GM12801 (cell line): ENCODE data around the gene APOL1.

Source experiments
- CTCF ChIP-seq: IDR thresholded peaks from one replicate; pipeline ENCODE4 v1.5.1; 2011; ENCODE audit warnings: control low read depth; ENCODE audit not compliant: insufficient read length; ENCODE audit errors: extremely low read depth

APOL1 gene

GRCh38 chr22:36247955-36248354 is 5.0 kb upstream of the APOL1 start:
- no peak for TF ChIP-seq CTCF

GRCh38 chr22:36249160-36249559 is 3.8 kb upstream of the APOL1 start:
- TF ChIP-seq CTCF = no peak

DNA sequence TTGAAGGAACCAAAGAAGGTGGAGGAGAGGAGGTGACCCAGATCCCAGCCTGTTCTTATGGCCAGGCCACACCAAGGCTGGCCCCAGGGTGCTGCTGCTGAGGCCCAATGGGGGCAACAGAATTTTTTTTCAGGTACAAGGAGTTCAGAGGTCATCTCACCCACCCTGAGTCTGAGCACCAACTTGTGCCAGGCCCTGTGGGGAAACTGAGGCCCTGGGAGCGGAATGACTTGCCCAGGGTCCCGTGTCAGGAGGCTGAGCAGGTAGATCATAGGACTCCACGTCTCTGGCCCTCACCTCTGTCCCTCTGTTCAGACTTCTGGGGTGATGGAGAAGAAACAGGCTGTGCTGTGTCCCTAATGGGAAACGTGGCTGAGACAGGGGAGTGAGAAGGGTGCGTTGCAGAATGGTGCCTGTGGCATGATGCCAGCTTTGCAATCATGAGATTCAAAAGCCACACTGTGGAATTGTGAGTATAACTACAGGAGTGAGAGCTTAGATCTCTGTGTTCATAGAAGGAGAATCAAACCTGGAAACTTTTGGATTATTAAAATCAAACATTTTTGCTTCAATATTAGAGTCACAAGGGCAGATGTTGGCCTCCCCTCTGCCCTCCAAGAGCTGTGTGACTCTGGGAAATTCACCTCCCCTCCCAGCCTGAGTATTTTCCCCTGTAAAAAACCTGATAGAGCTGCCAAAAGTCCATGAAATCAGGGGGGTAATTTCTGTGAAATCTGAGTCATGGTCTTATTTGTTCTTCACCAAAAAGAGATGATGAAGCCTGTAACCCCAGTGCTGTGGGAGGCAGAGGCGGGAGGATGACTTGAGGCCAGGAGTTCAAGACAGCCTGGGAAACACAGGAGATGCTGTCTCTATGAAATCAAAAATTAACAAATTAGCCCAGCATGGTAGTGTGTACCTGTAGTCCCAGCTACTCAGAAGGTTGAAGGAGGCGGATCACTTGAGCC is 874 bp downstream of the APOL1 start:
- TF ChIP-seq CTCF = no peak

DNA sequence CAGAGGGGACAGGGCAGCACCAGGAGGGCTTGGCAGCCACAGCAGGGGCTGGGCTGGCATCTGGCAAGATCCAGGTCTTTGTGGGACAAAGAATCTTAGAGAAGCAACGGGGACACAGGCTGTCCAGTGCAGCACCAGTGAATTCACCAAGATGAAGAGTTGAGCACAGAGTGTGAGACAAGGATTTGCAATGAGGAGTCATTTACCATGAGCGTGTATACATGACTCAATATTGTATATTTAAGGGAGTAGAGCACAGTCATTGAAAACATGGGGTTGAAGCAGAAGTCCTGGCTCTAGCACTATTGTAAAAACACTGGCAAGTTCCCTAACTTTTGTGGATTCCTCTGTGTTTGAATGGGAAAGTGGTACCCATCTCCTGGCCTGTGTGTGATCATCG is 3.5 kb downstream of the APOL1 start:
- no peak for TF ChIP-seq CTCF

GRCh38 chr22:36257308-36257707 is 4.4 kb downstream of the APOL1 start:
- no peak for TF ChIP-seq CTCF

DNA sequence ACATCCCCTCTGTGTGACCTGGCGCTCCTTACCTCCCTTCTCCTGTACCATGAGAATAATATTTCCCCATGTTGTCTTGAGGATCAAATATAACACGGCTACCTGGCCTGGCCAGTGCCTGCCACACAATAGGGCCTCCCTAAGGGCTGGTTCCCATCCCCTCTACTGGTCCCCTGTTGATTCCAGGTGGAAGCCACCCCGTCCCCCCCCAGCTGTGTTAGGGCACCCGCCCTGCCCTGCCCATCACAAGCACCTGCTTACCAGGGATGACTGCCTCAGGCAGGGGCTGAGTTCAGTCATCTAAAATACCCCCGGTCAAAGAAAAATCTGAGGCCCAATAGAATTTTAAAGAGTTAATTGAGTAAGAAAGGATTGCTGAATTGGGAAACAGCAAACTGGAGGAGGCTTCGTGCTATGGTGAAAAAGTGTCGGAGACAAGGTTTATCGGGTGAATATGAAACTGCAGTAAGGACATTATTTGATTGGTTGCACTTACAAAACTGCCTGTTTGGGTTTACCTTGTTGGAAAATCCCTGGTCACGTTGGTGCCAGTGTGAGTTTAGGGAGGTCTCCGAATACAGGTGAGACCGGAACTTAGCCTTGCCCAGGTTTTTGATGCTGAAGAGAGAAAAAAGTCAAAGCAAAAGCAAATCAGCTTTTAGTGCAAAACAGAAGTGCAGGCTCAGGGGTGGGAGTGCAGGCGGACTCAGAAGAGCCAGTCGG is 5.2 kb downstream of the APOL1 start:
- TF ChIP-seq CTCF = no peak
